ENCODE data around the gene OR8K5.
"Not testable (repeated sequence)": the region's sequence is repeated elsewhere in the genome, so short reads cannot be mapped to it uniquely, and the experiment has no call there.

OR8K5 gene

DNA sequence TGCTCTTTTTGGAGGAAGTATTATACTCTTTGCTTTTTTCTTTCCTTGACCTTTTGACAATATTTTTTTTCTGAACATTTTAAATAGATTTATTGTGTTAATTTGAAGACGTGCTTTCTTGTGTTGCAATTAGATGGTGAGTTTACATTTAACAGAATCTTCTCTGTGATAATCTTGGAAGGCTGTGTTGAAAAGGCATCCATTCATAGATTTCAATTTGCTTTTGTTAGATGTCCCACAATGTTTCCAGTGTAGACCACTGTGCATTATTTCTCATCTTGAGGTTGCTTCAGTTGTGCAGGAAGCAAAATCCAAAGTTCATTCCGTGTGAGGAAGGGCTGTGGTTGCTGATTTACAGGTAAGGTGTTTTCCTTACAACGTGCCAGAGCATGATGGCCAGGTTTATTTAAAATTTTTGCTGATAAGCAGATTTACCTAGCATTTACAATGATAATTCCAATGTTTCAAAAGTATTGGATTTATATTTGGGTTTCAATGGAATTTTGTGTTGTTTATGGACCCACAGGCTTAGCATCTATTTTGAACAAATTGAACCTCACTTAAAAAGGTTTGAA is 12.2 kb upstream of the OR8K5 start:
- DNase-seq (ENCODE audit: insufficient read length, low spot score) = no peak
- TF ChIP-seq, protein P1, sequence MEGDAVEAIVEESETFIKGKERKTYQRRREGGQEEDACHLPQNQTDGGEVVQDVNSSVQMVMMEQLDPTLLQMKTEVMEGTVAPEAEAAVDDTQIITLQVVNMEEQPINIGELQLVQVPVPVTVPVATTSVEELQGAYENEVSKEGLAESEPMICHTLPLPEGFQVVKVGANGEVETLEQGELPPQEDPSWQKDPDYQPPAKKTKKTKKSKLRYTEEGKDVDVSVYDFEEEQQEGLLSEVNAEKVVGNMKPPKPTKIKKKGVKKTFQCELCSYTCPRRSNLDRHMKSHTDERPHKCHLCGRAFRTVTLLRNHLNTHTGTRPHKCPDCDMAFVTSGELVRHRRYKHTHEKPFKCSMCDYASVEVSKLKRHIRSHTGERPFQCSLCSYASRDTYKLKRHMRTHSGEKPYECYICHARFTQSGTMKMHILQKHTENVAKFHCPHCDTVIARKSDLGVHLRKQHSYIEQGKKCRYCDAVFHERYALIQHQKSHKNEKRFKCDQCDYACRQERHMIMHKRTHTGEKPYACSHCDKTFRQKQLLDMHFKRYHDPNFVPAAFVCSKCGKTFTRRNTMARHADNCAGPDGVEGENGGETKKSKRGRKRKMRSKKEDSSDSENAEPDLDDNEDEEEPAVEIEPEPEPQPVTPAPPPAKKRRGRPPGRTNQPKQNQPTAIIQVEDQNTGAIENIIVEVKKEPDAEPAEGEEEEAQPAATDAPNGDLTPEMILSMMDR (IDR thresholded peaks at IDR 0.05; ENCODE audit: insufficient read depth, missing control alignments) = no peak
- no peak for FAIRE-seq

DNA sequence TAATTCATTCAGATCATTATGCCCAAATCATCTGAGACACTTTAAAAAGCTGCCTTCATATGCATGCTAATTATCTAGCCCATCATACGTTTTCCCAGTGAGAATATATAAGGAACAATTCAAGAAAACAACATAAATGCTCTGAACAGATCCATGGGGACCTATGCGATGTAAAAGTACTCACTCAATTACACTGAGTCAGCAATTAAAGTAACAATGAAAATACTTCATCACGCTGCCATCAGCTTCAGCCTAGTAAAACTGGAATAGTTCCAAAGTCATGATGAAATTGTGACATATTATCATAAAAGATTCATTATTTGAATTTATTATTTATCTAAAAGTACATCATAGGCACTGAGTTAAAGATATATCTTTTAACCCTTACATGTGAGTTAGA is 3.7 kb upstream of the OR8K5 start:
- no peak for DNase-seq (ENCODE audit: insufficient read length, low spot score)
- TF ChIP-seq, protein P1 (IDR thresholded peaks at IDR 0.05; ENCODE audit: insufficient read depth, missing control alignments) = no peak
- no peak for FAIRE-seq

DNA sequence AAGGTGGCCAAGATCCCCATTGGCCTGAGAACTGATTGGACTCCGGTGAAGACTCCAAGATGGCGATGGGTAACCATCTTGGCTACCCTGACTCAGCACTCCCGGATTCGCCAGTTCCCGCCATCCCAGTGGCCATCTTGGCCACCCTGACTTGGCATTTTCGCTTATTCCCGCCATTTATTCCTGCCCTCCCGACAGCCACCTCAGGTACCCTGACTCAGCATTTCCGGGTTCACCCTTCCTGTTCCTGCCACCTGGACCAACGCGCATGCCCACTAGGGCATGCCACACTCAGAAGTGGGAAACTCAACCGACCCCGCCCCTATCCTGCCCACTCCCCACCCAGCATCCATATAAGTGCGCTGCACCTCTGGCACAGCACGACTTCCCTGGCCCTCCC is 7.8 kb downstream of the OR8K5 start:
- no peak for DNase-seq (ENCODE audit: insufficient read length, low spot score)
- no peak for FAIRE-seq
- TF ChIP-seq, protein P1 (IDR thresholded peaks at IDR 0.05; ENCODE audit: insufficient read depth, missing control alignments) = no peak

DNA sequence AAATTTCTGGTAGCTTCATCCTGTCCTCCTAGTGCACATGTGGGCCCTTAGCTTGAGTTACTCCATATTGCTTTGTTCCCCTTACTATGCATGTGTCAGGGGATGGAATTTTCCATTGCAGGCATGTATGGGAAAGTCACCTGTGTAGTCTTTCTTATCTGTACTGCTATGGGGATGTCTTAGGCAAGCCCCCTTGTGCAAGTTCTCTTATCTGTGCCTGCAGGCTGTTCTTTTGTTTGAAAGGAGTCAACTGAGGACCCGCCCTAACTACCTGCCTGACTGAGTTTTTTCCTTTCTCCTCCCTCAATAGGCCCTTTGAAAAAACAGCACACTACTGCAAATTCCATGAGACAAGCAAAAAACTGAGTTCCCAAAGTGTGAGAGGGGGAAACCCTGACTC is 8.7 kb downstream of the OR8K5 start:
- TF ChIP-seq, protein P1 (IDR thresholded peaks at IDR 0.05; ENCODE audit: insufficient read depth, missing control alignments) = no peak
- DNase-seq (ENCODE audit: insufficient read length, low spot score) (no peak), FAIRE-seq (no peak)

DNA sequence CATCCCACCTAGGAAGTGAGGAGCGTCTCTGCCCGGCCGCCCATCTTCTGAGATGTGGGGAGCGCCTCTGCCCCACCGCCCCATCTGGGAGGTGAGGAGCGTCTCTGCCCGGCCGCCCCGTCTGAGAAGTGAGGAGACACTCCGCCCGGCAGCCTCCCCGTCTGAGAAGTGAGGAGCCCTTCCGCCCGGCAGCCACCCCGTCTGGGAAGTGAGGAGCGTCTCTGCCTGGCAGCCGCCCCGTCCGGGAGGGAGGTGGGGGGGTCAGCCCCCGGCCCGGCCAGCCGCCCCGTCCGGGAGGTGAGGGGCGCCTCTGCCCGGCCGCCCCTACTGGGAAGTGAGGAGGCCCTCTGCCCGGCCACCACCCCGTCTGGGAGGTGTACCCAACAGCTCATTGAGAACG is 16.4 kb downstream of the OR8K5 start:
- DNase-seq (ENCODE audit: insufficient read length, low spot score); FAIRE-seq: not testable (repeated sequence)

DNA sequence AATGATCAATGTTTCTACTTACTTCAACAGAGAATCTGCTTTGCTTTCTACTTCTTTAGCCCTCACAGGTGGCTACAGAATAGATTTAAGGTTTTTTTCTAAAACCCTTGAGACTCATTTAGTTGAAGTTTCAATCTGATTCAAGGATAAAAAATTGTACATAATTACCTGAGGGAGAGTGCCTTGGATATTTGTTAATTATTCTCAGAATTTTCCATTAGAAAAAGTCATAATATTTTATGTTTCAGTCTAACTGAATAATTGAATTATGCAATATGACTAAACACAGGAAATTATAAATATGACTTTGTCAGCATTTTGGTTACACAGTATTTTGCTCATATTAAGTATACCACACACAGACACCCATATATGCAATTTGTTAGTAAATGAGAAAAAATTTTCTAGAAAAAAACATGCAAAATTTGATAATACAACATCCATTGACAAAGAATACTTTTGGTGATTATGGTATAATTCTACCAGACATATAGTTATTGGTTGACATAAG is 19.9 kb downstream of the OR8K5 start, which contains the start of gene OR8J3:
OR8J3 (minus strand) TSS at position 51 of the 511 bp plus-strand sequence. CDS start 2,483 bp downstream, outside the sequence.
- TF ChIP-seq, protein P1 (IDR thresholded peaks at IDR 0.05; ENCODE audit: insufficient read depth, missing control alignments) = no peak
- FAIRE-seq (no peak), DNase-seq (ENCODE audit: insufficient read length, low spot score) (no peak)

DNA sequence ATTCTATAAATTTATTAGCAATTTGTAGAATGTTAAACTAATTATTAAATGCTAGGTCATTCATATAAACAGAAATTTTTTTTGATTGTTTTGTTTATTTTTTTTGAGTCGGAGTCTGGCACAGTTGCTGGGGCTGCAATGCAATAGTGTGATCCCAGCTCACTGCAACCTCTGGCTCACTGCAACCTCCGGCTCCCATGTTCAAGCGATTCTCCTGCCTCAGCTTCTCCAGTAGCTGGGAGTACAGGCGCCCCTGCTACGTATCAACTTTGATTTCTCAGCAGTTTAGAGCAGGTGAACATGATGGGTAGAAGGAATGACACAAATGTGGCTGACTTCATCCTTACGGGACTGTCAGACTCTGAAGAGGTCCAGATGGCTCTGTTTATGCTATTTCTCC is 38.0 kb downstream of the OR8K5 start, which contains the start of gene OR8H3:
OR8H3 (plus strand) TSS at position 301 of the 400 bp plus-strand sequence; CDS start at position 301, 0 bp downstream.
- no peak for FAIRE-seq
- TF ChIP-seq, protein P1 (IDR thresholded peaks at IDR 0.05; ENCODE audit: insufficient read depth, missing control alignments) = no peak
- DNase-seq (ENCODE audit: insufficient read length, low spot score) = no peak
